Measurements from ENCODE around the gene TIAM1.

TIAM1 gene

GRCh38 chr21:31339721-31340120 is 4.3 kb downstream of the TIAM1 start:
- no peaks in the 10 kb centered on the region for H3K9me3 ChIP-seq (ENCODE audit: insufficient read depth, low read length)
- no peak overlapping the region for H3K4me3 ChIP-seq (ENCODE audit: insufficient read depth, low read length, poor library complexity, severe bottlenecking)
- H3K9ac ChIP-seq (ENCODE audit: low read length): no peak overlapping the region
- no peak overlapping the region for H3K4me2 ChIP-seq (ENCODE audit: low read depth, low read length, poor library complexity, severe bottlenecking)
- no peaks in the 10 kb centered on the region for H3K9me2 ChIP-seq (replicated peaks; ENCODE audit: insufficient read depth, low read length)
- H3F3A ChIP-seq (ENCODE audit: insufficient read depth): no peaks in the 10 kb centered on the region
- no peaks in the 10 kb centered on the region for H3K36me3 ChIP-seq (ENCODE audit: low read length)
- TF ChIP-seq CTCF (IDR thresholded peaks at IDR 0.05; ENCODE audit: insufficient read depth, low read length, poor library complexity, severe bottlenecking): no peak
- no peak for TF ChIP-seq EZH2phosphoT487 (conservative IDR thresholded peaks at IDR 0.05; ENCODE audit: low read length)
- H3K27ac ChIP-seq (ENCODE audit: low read depth, low read length): no peak overlapping the region
- H4K20me1 ChIP-seq (ENCODE audit: low read depth, low read length): no peaks in the 10 kb centered on the region; the same call in 1 of the 2 replicates
- peaks cover 4% of the 10 kb centered on the region; the same call in 1 of the 2 replicates for H3K79me2 ChIP-seq (ENCODE audit: insufficient read depth, low read length)
- H2AFZ ChIP-seq (ENCODE audit: low read depth, low read length, severe bottlenecking): no peak overlapping the region
- H3K27me3 ChIP-seq (ENCODE audit: low read length): no peaks in the 10 kb centered on the region

DNA sequence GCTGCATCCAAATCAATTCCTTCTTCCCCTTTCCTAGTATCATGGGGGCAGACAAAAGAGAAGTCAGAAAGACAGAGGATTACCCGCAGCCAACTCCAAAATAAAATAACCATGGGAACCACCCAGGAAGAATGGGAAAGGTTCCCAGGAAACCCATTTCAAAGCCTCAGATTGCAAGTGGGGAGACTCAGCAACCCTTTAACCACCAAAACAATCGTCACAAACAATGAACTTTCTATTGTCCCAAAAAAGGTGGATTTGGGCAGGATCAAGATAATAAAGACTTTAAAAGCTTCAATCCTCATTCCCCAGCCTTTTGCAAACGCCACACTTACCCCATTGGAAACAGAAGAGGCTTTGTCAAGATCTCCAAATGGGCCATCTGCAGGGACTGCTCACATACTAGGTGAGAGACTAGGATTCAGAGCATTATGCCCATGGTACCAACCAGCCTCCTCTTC is 5.1 kb downstream of the TIAM1 start:
- no peaks in the 10 kb centered on the region for H3K9me3 ChIP-seq (ENCODE audit: insufficient read depth, low read length)
- H3K79me2 ChIP-seq (ENCODE audit: insufficient read depth, low read length): peaks cover 4% of the 10 kb centered on the region; the same call in 1 of the 2 replicates
- H3K36me3 ChIP-seq (ENCODE audit: low read length): no peaks in the 10 kb centered on the region
- no peaks in the 10 kb centered on the region for H3F3A ChIP-seq (ENCODE audit: insufficient read depth)
- TF ChIP-seq CTCF (IDR thresholded peaks at IDR 0.05; ENCODE audit: insufficient read depth, low read length, poor library complexity, severe bottlenecking): no peak
- no peak for TF ChIP-seq EZH2phosphoT487 (conservative IDR thresholded peaks at IDR 0.05; ENCODE audit: low read length)
- no peak overlapping the region for H3K9ac ChIP-seq (ENCODE audit: low read length)
- H3K27me3 ChIP-seq (ENCODE audit: low read length): no peaks in the 10 kb centered on the region
- no peak overlapping the region for H2AFZ ChIP-seq (ENCODE audit: low read depth, low read length, severe bottlenecking)
- H3K27ac ChIP-seq (ENCODE audit: low read depth, low read length): no peak overlapping the region
- H4K20me1 ChIP-seq (ENCODE audit: low read depth, low read length): no peaks in the 10 kb centered on the region; the same call in 1 of the 2 replicates
- H3K4me3 ChIP-seq (ENCODE audit: insufficient read depth, low read length, poor library complexity, severe bottlenecking): no peak overlapping the region
- H3K4me2 ChIP-seq (ENCODE audit: low read depth, low read length, poor library complexity, severe bottlenecking): no peak overlapping the region
- no peaks in the 10 kb centered on the region for H3K9me2 ChIP-seq (replicated peaks; ENCODE audit: insufficient read depth, low read length)

GRCh38 chr21:31337996-31338907 is 5.8 kb downstream of the TIAM1 start:
- Histone ChIP-seq H2AFZ (ENCODE audit: low read depth, low read length, severe bottlenecking) (no peak overlapping the region), H3K9ac (ENCODE audit: low read length) (no peak overlapping the region), H3K9me3 (ENCODE audit: insufficient read depth, low read length) (no peaks in the 10 kb centered on the region), H3K4me2 (ENCODE audit: low read depth, low read length, poor library complexity, severe bottlenecking) (no peak overlapping the region), H3F3A (ENCODE audit: insufficient read depth) (no peaks in the 10 kb centered on the region), H3K79me2 (ENCODE audit: insufficient read depth, low read length) (peaks cover 4% of the 10 kb centered on the region; the same call in 1 of the 2 replicates), H3K27ac (ENCODE audit: low read depth, low read length) (no peak overlapping the region), H4K20me1 (ENCODE audit: low read depth, low read length) (no peaks in the 10 kb centered on the region; the same call in 1 of the 2 replicates), H3K4me3 (ENCODE audit: insufficient read depth, low read length, poor library complexity, severe bottlenecking) (no peak overlapping the region), H3K9me2 (replicated peaks; ENCODE audit: insufficient read depth, low read length) (no peaks in the 10 kb centered on the region), H3K36me3 (ENCODE audit: low read length) (no peaks in the 10 kb centered on the region), H3K27me3 (ENCODE audit: low read length) (no peaks in the 10 kb centered on the region)
- TF ChIP-seq CTCF (IDR thresholded peaks at IDR 0.05; ENCODE audit: insufficient read depth, low read length, poor library complexity, severe bottlenecking) (no peak), EZH2phosphoT487 (conservative IDR thresholded peaks at IDR 0.05; ENCODE audit: low read length) (no peak)

Data from SU-DHL-6 (cell line).